Upper lobe of left lung (tissue), 4 donors: ENCODE data around the gene TP53I11.

Experiments
- EP300 ChIP-seq, 4 donors: sonication (generic); formaldehyde crosslinking; IDR thresholded peaks; one replicate each; pipeline ENCODE4 v1.5.1; 2017; ENCODE audit warnings: antibody characterized with exemption in 4 of 4, control low read depth in 2 of 4
- TF ChIP-seq, protein P1 (sequence below), 6 experiments: fragments of 450-650 bp in 4 of 6; fragments of 200-600 bp in 2 of 6; sonication (generic) in 2 of 6; IDR thresholded peaks; one replicate each; pipeline ENCODE4 v1.5.1; 2016 to 2019; ENCODE audit warnings: antibody characterized with exemption in 6 of 6

- TF ChIP-seq, protein P1, sequence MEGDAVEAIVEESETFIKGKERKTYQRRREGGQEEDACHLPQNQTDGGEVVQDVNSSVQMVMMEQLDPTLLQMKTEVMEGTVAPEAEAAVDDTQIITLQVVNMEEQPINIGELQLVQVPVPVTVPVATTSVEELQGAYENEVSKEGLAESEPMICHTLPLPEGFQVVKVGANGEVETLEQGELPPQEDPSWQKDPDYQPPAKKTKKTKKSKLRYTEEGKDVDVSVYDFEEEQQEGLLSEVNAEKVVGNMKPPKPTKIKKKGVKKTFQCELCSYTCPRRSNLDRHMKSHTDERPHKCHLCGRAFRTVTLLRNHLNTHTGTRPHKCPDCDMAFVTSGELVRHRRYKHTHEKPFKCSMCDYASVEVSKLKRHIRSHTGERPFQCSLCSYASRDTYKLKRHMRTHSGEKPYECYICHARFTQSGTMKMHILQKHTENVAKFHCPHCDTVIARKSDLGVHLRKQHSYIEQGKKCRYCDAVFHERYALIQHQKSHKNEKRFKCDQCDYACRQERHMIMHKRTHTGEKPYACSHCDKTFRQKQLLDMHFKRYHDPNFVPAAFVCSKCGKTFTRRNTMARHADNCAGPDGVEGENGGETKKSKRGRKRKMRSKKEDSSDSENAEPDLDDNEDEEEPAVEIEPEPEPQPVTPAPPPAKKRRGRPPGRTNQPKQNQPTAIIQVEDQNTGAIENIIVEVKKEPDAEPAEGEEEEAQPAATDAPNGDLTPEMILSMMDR (IDR thresholded peaks at IDR 0.05), result no peak
- no peak for TF ChIP-seq EP300 (IDR thresholded peaks at IDR 0.05)
Measured at GRCh38 chr11:44905131-44905866, 45.4 kb downstream of the TP53I11 start.
